Measurements from ENCODE around the gene ENTPD8. TPM values are rescaled to one million over a fixed set of nuclear protein-coding genes. Genes with fewer than 3 reads are reported as not detected.
"Not testable (repeated sequence)": the region's sequence is repeated elsewhere in the genome, so short reads cannot be mapped to it uniquely, and the experiment has no call there.

Gene ENTPD8
- total RNA-seq, 1 experiment from 2014 or later = 0.97 TPM

- no TSS peak for BruUV-seq (replicated peaks)
- TF ChIP-seq, protein P1, sequence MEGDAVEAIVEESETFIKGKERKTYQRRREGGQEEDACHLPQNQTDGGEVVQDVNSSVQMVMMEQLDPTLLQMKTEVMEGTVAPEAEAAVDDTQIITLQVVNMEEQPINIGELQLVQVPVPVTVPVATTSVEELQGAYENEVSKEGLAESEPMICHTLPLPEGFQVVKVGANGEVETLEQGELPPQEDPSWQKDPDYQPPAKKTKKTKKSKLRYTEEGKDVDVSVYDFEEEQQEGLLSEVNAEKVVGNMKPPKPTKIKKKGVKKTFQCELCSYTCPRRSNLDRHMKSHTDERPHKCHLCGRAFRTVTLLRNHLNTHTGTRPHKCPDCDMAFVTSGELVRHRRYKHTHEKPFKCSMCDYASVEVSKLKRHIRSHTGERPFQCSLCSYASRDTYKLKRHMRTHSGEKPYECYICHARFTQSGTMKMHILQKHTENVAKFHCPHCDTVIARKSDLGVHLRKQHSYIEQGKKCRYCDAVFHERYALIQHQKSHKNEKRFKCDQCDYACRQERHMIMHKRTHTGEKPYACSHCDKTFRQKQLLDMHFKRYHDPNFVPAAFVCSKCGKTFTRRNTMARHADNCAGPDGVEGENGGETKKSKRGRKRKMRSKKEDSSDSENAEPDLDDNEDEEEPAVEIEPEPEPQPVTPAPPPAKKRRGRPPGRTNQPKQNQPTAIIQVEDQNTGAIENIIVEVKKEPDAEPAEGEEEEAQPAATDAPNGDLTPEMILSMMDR (IDR thresholded peaks at IDR 0.05; ENCODE audit: unreplicated experiment) = no peak
- CTCF ChIA-PET = no interaction called here
Observed at GRCh38 chr9:137467896-137468295, 26.7 kb upstream of the ENTPD8 start.

DNA sequence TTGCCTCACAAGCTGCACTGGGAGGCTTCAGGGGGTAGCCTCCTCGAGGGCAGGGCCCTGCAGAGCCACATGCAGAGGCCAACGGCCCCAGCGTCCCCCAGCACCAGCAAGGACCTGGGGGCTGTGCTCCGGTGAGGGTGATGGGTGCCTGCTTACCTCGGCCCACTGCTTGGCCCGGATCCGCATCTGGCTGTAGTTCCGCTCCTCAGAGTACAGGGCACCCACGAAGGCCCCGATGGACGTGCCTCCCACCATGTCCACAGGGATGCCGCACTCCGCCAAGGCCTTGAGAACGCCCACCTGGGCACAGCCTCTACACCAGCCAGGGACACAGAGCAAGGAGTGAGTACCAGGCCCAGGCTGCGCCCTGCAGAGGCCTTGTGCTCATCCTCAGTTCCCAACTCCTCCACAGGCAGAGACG lies 26.0 kb upstream of the ENTPD8 start:
- Mint-ChIP-seq H3K27me3 (ENCODE audit: unreplicated experiment) (peaks cover 32% of the 10 kb centered on the region), H3K9me3 (ENCODE audit: low read depth, unreplicated experiment) (no peaks in the 10 kb centered on the region), H3K36me3 (ENCODE audit: insufficient read depth, unreplicated experiment) (peaks cover 5% of the 10 kb centered on the region), H3K27ac (ENCODE audit: unreplicated experiment) (no peak overlapping the region), H3K4me1 (ENCODE audit: low read depth, unreplicated experiment) (no peaks in the 10 kb centered on the region), H3K4me3 (ENCODE audit: low read depth, unreplicated experiment) (no peak overlapping the region)
- intact Hi-C loops (cut with micrococcal nuclease; ENCODE audit: unreplicated experiment) = no loop called here
- no TSS peak for BruUV-seq (replicated peaks)
- CTCF ChIA-PET = no interaction called here
- TF ChIP-seq, protein P1 (IDR thresholded peaks at IDR 0.05; ENCODE audit: unreplicated experiment) = no peak
- DNase-seq = no peak

More at GRCh38 chr9:137467896-137468295, 26.7 kb upstream of the ENTPD8 start:
- peaks cover 32% of the 10 kb centered on the region for H3K27me3 Mint-ChIP-seq (ENCODE audit: unreplicated experiment)
- no peaks in the 10 kb centered on the region for H3K9me3 Mint-ChIP-seq (ENCODE audit: low read depth, unreplicated experiment)
- no peaks in the 10 kb centered on the region for H3K4me1 Mint-ChIP-seq (ENCODE audit: low read depth, unreplicated experiment)
- intact Hi-C loops (cut with micrococcal nuclease; ENCODE audit: unreplicated experiment) = no loop called here
- H3K36me3 Mint-ChIP-seq (ENCODE audit: insufficient read depth, unreplicated experiment) = peaks cover 5% of the 10 kb centered on the region
- no peak overlapping the region for H3K4me3 Mint-ChIP-seq (ENCODE audit: low read depth, unreplicated experiment)
- H3K27ac Mint-ChIP-seq (ENCODE audit: unreplicated experiment) = no peak overlapping the region
- no peak for DNase-seq

- H3K27me3 Mint-ChIP-seq (ENCODE audit: unreplicated experiment) = peaks cover 32% of the 10 kb centered on the region
- H3K36me3 Mint-ChIP-seq (ENCODE audit: insufficient read depth, unreplicated experiment); CTCF ChIA-PET; DNase-seq; H3K4me1 Mint-ChIP-seq (ENCODE audit: low read depth, unreplicated experiment); H3K9me3 Mint-ChIP-seq (ENCODE audit: low read depth, unreplicated experiment); H3K4me3 Mint-ChIP-seq (ENCODE audit: low read depth, unreplicated experiment); intact Hi-C loops (cut with micrococcal nuclease; ENCODE audit: unreplicated experiment); H3K27ac Mint-ChIP-seq (ENCODE audit: unreplicated experiment); BruUV-seq (replicated peaks): not testable (repeated sequence)
Observed at GRCh38 chr9:137466389-137467085, 25.4 kb upstream of the ENTPD8 start.

GRCh38 chr9:137465720-137466388 lies 24.7 kb upstream of the ENTPD8 start:
- H3K27me3 Mint-ChIP-seq (ENCODE audit: unreplicated experiment) = peaks cover 27% of the 10 kb centered on the region
- H3K4me3 Mint-ChIP-seq (ENCODE audit: low read depth, unreplicated experiment) = no peak overlapping the region
- no peaks in the 10 kb centered on the region for H3K9me3 Mint-ChIP-seq (ENCODE audit: low read depth, unreplicated experiment)
- H3K27ac Mint-ChIP-seq (ENCODE audit: unreplicated experiment) = no peak overlapping the region
- DNase-seq = no peak
- no TSS peak for BruUV-seq (replicated peaks)
- H3K4me1 Mint-ChIP-seq (ENCODE audit: low read depth, unreplicated experiment) = no peaks in the 10 kb centered on the region
- TF ChIP-seq, protein P1 (IDR thresholded peaks at IDR 0.05; ENCODE audit: unreplicated experiment) = no peak
- intact Hi-C loops (cut with micrococcal nuclease; ENCODE audit: unreplicated experiment) = no loop called here
- H3K36me3 Mint-ChIP-seq (ENCODE audit: insufficient read depth, unreplicated experiment) = peaks cover 5% of the 10 kb centered on the region
- CTCF ChIA-PET = no interaction called here
